ENCODE measurements around the gene SLC5A4. TPM values are rescaled to one million over a fixed set of nuclear protein-coding genes. Genes with fewer than 3 reads are reported as not detected.

SLC5A4 gene
- total RNA-seq, 1 experiment from 2014 or later = not detected

- no peak for DNase-seq (ENCODE audit: low read depth)
Observed at GRCh38 chr22:32232191-32232830, 22.8 kb downstream of the SLC5A4 start.

- no peak for DNase-seq (ENCODE audit: low read depth)
Observed at GRCh38 chr22:32226326-32227104, 28.6 kb downstream of the SLC5A4 start.

GRCh38 chr22:32222991-32223390 is 32.2 kb downstream of the SLC5A4 start:
- no peak for DNase-seq (ENCODE audit: low read depth)

GRCh38 chr22:32219026-32219425 is 36.1 kb downstream of the SLC5A4 start:
- DNase-seq (ENCODE audit: low read depth) = no peak

GRCh38 chr22:32218470-32218869 is 36.7 kb downstream of the SLC5A4 start:
- peak; percentile 17 for DNase-seq (ENCODE audit: low read depth)

- DNase-seq (ENCODE audit: low read depth) = peak; percentile 29
Observed at GRCh38 chr22:32217465-32217864, 37.7 kb downstream of the SLC5A4 start.

GRCh38 chr22:32216911-32217310 is 38.2 kb downstream of the SLC5A4 start:
- DNase-seq (ENCODE audit: low read depth) = no peak

GRCh38 chr22:32211011-32211410 is 44.1 kb downstream of the SLC5A4 start:
- DNase-seq (ENCODE audit: low read depth) = no peak

GRCh38 chr22:32208681-32209080 is 46.5 kb downstream of the SLC5A4 start:
- no peak for DNase-seq (ENCODE audit: low read depth)

GRCh38 chr22:32207971-32208480 is 47.1 kb downstream of the SLC5A4 start:
- no peak for DNase-seq (ENCODE audit: low read depth)

- DNase-seq (ENCODE audit: low read depth) = peak; percentile 35
Observed at GRCh38 chr22:32206774-32207758, 48.1 kb downstream of the SLC5A4 start.

- no peak for DNase-seq (ENCODE audit: low read depth)
Observed at GRCh38 chr22:32205974-32206773, 49.0 kb downstream of the SLC5A4 start.

GRCh38 chr22:32204856-32205722 is 50.1 kb downstream of the SLC5A4 start, which contains the start of gene RFPL2:
RFPL2 (minus strand) TSS chr22:32205073; CDS start chr22:32202451, 2,622 bp downstream.
- DNase-seq (ENCODE audit: low read depth) = no peak

- DNase-seq (ENCODE audit: low read depth) = no peak
Observed at GRCh38 chr22:32204040-32204855, 50.9 kb downstream of the SLC5A4 start.

GRCh38 chr22:32203181-32204039 is 51.7 kb downstream of the SLC5A4 start:
- DNase-seq (ENCODE audit: low read depth) = no peak

GRCh38 chr22:32202539-32203180 is 52.5 kb downstream of the SLC5A4 start:
- DNase-seq (ENCODE audit: low read depth) = peak; percentile 44

- DNase-seq (ENCODE audit: low read depth) = no peak
Observed at GRCh38 chr22:32202161-32202538, 53.0 kb downstream of the SLC5A4 start.

GRCh38 chr22:32200752-32201151 is 54.4 kb downstream of the SLC5A4 start:
- DNase-seq (ENCODE audit: low read depth) = no peak
